ENCODE measurements around the gene RAPGEF3. TPM values are rescaled to one million over a fixed set of nuclear protein-coding genes. Genes with fewer than 3 reads are reported as not detected.
A peak's percentile ranks its signal among the peaks of the same experiment; 100 is the strongest.

The RAPGEF3 gene
- total RNA-seq, 1 donor from 2014 or later: 0.62 TPM

DNA sequence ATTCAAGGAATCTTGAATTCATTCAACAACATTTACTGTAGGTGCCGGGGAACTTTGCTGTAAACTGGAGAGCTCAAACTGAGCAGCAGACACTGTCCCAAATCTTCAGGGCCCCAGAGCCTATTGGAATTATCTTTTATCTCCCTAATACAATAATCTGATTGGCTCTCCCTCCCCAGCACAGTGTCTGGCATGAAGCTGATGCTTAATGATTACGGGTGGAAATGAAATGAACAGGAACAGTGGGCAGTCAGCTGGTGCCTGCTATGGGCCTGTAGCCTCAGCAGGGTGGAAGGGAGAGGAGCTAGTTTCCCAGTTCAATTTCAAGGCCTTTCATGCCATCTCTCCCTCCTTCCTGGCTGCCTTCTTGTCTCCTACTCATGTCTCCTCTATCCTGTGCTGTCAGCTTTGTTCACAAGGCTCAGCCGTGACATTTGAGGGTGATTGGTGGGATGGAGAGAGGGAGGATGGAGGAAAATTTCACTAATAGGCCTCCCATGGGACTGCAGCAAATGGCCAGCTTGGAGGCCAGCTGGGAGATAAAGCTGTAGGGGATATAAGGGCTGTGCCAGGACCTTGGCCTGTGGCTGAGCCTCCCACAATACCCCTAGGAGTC lies 4.3 kb upstream of the RAPGEF3 start:
- no peak for DNase-seq (ENCODE audit: low read depth)

DNA sequence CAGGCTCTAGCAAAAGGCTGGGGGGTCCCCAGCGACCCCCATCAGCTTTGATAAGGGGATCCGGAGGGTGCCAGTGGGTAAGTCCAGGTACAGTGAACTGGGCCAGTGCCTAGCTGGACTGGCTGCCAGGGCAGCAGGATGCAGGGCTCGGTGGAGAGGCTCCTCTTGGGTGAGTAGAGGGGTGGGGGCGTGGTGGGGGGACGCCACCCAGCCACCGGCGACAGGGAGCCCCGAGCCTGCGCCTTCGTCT lies 171 bp downstream of the RAPGEF3 start:
- DNase-seq (ENCODE audit: low read depth): no peak

GRCh38 chr12:47757840-47758583 lies 668 bp downstream of the RAPGEF3 start:
- no peak for DNase-seq (ENCODE audit: low read depth)

GRCh38 chr12:47757364-47757839 lies 1.3 kb downstream of the RAPGEF3 start:
- DNase-seq (ENCODE audit: low read depth): no peak

DNA sequence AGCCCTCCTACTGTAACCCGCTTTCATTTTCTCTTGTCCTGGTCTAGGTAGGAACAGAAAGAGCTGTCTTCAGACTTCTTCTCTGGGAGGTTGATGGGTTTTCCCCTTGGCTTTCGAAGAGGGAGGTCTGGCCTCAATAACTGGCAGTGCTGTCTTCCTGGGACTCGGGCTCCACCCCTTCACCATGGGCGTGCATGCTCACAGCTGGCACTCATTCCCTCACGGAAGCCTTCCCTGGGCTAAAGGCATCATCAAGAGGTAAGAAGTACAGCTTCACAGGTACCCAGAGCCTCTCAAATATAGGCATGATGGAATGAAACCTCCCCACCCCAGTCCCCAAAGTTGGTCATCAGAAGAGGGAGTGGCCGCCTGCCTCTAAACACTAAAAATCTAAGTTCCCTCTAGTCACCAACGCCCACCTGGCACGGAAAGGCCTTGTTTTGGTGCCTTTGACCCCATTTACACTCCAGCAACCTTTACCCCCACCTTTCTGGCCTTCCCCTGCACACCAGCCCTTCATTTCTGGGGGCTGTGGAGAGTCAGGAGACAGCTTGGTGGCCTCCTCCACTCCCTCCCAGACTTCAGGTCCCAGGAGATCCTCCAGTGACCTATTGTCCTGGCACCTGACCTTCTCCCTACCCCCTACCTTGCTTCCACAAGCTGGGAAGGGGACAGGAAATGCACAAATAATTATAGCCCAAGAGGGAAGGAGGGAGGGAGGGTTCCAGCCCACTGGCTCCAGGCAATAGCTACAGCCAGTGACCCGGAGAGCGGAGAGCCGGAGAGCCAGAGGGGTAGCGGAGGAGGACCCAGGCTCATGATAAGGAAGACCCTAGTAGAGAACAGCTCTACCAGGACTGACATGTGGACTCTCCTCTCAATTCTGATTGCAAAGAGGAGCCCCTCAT lies 2.8 kb downstream of the RAPGEF3 start:
- no peak for DNase-seq (ENCODE audit: low read depth)

GRCh38 chr12:47754881-47755280 lies 3.8 kb downstream of the RAPGEF3 start:
- peak; percentile 80 for DNase-seq (ENCODE audit: low read depth)

DNA sequence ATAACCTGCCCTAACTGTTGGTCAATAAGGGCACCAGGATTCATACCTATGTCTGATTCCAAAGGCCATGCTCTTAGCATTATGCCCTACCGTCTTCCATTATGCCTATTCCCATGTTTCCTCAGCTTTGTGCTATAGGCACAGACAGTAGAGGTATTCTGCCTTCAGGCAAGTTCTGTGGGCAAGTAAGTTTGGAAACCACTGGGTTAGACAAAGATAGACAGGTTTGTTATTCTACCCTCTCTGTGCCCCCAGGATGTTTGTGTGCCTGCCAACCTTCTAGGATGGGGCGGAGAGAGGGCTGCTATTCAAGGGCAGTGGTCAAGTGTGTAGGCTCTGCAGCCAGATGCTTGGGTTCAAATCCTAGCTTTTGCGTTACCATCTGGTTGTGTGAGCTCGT lies 4.6 kb downstream of the RAPGEF3 start:
- peak; percentile 65 for DNase-seq (ENCODE audit: low read depth)

DNA sequence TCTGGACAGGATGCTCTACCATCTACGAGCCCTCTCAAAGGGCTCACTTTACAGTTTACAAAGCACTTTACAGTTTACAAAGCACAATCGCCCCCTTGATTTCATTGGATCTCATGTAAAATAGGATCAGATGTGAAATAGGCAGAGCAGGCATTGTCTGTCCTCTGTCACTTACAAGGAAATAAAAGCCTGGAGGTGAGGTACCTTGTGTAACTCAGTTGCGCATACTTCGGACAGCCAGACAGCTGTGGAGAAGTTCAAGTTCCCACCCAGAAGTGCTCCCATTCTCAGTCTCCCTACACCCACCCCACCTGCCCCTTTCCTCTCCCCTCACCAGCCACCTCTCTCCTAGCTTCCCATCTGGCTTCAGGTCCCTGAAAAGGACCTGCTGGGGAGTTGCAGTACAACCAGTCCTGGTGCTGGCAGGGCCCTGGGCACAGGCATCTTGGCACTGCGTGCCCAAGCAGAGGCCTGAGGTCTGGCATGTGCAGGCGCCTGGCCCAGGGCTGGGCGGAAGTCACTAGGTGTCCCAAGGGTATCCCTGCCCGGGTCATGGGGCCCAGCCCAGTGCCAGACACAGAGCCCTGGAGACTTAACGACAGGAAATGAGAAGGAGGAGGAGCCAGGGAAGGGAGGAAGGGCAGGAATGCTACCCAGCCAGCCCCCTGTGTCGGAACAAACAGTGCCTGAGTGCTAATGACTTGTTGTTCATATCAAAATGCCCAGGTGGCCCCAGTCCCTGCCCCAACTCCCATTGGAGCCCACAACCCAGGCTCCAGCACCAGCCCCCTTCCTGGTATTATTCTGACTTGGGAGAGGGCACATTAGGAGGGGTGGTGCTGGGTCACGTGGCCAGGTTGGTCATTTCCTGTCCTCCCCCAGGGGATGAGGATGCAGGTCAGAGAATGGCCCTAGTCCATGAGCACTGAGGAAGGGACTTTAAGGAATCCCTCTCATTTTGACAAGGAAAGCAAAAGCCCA lies 5.4 kb downstream of the RAPGEF3 start:
- no peak for DNase-seq (ENCODE audit: low read depth)

DNA sequence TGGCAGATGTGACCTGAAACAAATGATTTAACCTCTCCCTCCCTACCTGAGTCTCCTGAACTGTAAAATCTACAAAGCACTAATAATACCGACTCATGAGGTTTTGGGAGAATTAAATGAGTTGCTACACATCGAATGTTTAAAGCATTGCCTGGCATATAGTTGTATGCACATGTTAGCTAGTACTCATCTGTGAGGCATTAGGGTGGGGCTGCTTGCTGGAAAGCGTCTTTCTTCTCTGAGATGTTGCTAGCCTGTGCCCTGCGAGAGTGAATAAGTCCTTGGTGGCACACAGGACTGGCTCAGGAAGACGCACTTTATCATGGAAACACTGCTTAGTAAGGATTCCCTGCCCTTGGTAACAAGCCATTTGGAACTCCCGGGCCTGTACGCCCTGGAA lies 6.1 kb downstream of the RAPGEF3 start:
- no peak for DNase-seq (ENCODE audit: low read depth)

DNA sequence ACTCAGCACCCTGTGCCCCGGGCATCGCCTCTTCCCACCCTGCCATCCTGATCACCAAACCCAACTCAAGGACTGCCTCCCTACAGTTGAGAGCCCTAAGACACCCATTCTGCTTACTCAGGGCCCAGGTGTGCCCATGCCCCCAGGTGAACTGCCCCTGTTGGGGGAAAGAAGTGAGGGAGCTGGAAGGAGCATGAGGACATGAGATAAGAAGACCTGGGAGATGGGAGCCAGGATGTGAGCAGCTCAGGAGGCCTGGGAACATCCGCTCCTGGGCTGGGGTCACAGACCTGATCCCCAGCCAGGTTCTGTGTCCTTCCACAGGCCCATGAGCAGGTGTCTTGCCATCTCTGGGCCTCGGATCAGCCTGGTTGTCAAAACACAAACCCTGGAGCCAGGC lies 6.6 kb downstream of the RAPGEF3 start:
- DNase-seq (ENCODE audit: low read depth): no peak

DNA sequence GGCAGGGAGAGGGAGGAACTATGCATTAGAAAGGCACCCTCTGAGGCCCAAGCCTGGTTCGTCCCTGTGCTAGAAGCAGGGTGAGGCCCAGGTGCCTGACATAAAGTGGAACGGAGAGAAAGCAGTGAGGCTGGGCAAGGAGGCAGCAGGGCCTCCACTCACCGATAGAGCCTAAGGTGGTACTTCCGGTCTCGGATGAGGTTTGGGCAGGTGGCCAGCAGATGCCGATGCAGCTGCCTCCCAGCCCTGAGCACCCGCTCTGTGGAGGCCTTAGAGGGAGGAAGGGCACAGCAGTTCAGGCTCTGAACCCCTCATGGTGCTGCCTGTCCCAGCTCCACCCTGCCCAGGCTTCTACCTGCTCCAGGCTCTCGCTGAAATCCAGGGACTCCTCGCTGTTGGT lies 7.1 kb downstream of the RAPGEF3 start:
- DNase-seq (ENCODE audit: low read depth): no peak

GRCh38 chr12:47750916-47751470 lies 7.7 kb downstream of the RAPGEF3 start:
- DNase-seq (ENCODE audit: low read depth): no peak

DNA sequence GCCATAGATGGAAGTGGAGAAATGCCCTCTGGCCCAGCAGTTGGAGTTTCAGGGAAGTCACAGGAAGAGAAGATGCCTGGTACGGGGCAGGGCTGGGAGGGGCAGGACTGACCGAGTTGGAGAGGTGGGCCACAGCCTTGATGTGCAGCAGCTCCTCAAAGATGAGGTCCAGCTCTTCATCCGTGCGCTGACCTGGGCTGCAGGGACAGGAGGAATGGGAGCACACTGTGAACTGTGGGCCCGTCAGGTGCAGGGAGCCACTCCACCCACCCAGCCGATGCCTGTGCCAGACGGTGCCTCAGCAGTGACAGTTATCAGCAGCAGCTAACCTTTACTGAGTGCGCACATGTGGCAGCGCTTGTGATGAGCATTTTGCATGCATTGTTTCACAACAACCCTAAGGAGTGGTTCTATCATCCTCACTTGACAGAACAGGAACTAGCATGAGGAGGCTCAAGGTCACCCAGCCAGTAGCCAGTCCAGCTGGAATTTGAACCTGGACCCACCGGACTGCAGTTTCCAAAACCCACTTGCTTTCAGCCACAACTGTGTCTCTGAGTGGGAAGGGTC lies 8.4 kb downstream of the RAPGEF3 start:
- no peak for DNase-seq (ENCODE audit: low read depth)

GRCh38 chr12:47748899-47749298 lies 9.8 kb downstream of the RAPGEF3 start:
- DNase-seq (ENCODE audit: low read depth): no peak

DNA sequence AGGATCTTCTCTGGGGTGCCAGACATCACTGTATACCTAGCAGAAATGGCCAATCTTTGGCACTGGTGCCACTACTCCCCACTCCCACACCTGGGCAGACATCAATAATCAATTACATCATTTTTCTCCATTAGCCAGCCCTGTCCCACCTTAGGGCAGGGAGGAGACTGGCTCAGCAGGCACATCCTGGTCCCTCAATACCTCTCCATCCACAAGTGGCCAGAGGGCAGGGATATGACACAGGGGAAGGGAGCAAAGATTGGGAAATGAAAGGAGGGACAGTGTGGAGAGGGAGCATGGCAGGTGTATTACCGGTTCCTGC lies 10.2 kb downstream of the RAPGEF3 start:
- no peak for DNase-seq (ENCODE audit: low read depth)

- no peak for DNase-seq (ENCODE audit: low read depth)
Measured at GRCh38 chr12:47747596-47748506, 10.8 kb downstream of the RAPGEF3 start.

DNA sequence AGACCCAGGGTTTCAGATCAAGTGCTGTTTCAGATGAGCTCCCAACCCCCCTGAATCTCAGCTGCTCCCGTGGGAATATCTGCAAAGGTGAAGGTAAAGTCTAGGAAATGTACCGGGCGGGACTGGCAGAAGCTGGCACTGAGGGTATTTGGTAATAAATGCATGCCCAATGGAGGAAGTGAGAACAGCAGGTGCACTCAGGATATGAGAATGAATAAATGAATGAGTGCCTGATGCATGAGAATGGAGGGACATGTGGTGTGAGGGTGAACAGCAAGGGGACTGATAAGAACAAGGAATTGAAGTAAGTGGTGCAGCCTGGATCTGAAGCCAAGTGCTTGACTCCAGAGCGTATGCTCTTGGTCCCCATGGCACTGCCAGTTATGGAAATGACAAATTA lies 11.6 kb downstream of the RAPGEF3 start:
- DNase-seq (ENCODE audit: low read depth): no peak

DNA sequence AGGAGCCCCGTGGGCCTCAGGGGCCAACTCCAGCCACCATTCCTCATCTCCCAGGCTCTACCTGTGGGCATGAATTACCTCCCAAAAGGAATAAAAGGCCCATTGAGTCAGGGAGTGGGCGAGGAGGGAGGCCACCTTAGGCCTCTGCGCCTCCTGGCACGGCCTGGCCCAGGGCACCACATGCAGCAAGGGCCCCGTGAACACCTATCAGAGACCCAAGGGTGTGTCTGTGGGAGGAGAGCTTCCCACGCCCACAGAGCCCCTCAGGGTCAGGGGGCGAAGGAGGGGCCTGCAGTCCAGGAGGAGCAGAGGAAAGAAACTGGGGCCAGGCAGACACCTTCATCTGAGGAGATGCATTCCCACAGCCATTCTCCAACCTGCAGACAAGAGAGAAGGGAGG lies 12.2 kb downstream of the RAPGEF3 start:
- DNase-seq (ENCODE audit: low read depth): no peak

DNA sequence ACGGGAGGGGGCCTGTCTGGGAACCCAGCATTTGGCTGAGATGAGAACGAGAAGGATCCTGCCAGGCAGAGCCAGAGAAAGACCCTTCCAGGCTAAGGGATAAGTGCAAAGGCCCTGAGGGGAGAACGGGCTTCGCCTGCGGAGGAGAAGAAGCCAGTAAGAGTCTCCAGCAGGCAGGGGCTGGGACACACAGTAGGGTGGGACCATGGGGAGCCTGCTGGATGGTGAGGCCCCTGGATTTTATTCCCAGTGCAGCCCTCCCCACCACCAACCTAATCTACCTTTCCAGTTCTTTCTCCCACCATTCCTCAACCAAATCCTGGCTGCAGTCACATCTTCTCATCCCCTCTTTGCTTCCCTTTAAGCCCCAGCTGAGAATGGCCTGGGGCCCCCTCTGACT lies 12.6 kb downstream of the RAPGEF3 start:
- no peak for DNase-seq (ENCODE audit: low read depth)

All from myocyte (in vitro differentiated cells).